Bronchial epithelial cell (primary cell): ENCODE data around the gene EPS15. TPM values are rescaled to one million over a fixed set of nuclear protein-coding genes. Genes with fewer than 3 reads are reported as not detected.
A peak's percentile ranks its signal among the peaks of the same experiment; 100 is the strongest.

Experiments
- DNase-seq: peaks from one replicate; pipeline ENCODE4 v3.0.0-alpha.2; 2010; ENCODE audit warnings: low read depth
- FAIRE-seq: peaks from 2 replicates; lab custom pipeline; 2011; peaks lifted over from hg19 to GRCh38; lab: Jason Lieb, UNC
- H3K27me3 ChIP-seq: 2 replicates; pipeline ENCODE4 v1.5.1; 2011; ENCODE audit warnings: low read length; ENCODE audit not compliant: control insufficient read depth, insufficient read depth
- H3K36me3 ChIP-seq: 2 replicates; pipeline ENCODE4 v1.5.1; 2011; ENCODE audit warnings: low read length; ENCODE audit not compliant: control insufficient read depth, insufficient read depth
- H3K4me3 ChIP-seq: 2 replicates; pipeline ENCODE4 v1.5.1; 2011; ENCODE audit warnings: mild to moderate bottlenecking, low read depth, low read length, control low read depth
- CTCF ChIP-seq: IDR thresholded peaks from 2 replicates; pipeline ENCODE4 v1.5.1; 2011; ENCODE audit warnings: mild to moderate bottlenecking, moderate library complexity, low read length, control low read depth, inconsistent platforms; ENCODE audit not compliant: insufficient read depth, severe bottlenecking
- total RNA-seq: library from RNA; depleted of rRNA; stranded (reverse); fragments of >200 nt; gene quantifications from 2 replicates; pipeline ENCODE4 v1.2.1, GENCODE V29; 2014

The EPS15 gene
- total RNA-seq, 1 donor from 2014 or later: 34.8 TPM

GRCh38 chr1:51340380-51340779 lies 178.7 kb downstream of the EPS15 start:
- Histone ChIP-seq H3K4me3 (no peak overlapping the region), H3K27me3 (peaks cover 5% of the 10 kb centered on the region), H3K36me3 (no peaks in the 10 kb centered on the region)
- FAIRE-seq (no peak), DNase-seq (no peak)
- no peak for TF ChIP-seq CTCF

- no peaks in the 10 kb centered on the region for H3K36me3 ChIP-seq
- peak; percentile 13 for FAIRE-seq
- no peak for TF ChIP-seq CTCF
- H3K4me3 ChIP-seq: no peak overlapping the region
- DNase-seq: no peak
- no peaks in the 10 kb centered on the region for H3K27me3 ChIP-seq
Observed at GRCh38 chr1:51336711-51337110, 182.4 kb downstream of the EPS15 start.

- no peak for DNase-seq
- no peak for TF ChIP-seq CTCF
- FAIRE-seq: no peak
- H3K4me3 ChIP-seq: no peak overlapping the region
- no peaks in the 10 kb centered on the region for H3K27me3 ChIP-seq
- no peaks in the 10 kb centered on the region for H3K36me3 ChIP-seq
Observed at GRCh38 chr1:51336004-51336403, 183.1 kb downstream of the EPS15 start.

GRCh38 chr1:51331206-51332100 lies 187.6 kb downstream of the EPS15 start:
- H3K36me3 ChIP-seq: no peaks in the 10 kb centered on the region
- H3K27me3 ChIP-seq: no peaks in the 10 kb centered on the region
- H3K4me3 ChIP-seq: no peak overlapping the region
- no peak for TF ChIP-seq CTCF
- DNase-seq (peak; percentile 37), FAIRE-seq (no peak)

- no peak for FAIRE-seq
- no peak for DNase-seq
- peak within 1 kb of the TSS; percentile 40 for H3K4me3 ChIP-seq
- TF ChIP-seq CTCF: no peak
- H3K36me3 ChIP-seq: no peaks in the 10 kb centered on the region
- H3K27me3 ChIP-seq: no peaks in the 10 kb centered on the region
Observed at GRCh38 chr1:51330331-51331201, 188.5 kb downstream of the EPS15 start, which contains the start of gene TTC39A. TTC39A (minus strand) TSS chr1:51330562; CDS start chr1:51330477, 85 bp downstream.
